ENCODE results near the gene IGFALS.

DNA sequence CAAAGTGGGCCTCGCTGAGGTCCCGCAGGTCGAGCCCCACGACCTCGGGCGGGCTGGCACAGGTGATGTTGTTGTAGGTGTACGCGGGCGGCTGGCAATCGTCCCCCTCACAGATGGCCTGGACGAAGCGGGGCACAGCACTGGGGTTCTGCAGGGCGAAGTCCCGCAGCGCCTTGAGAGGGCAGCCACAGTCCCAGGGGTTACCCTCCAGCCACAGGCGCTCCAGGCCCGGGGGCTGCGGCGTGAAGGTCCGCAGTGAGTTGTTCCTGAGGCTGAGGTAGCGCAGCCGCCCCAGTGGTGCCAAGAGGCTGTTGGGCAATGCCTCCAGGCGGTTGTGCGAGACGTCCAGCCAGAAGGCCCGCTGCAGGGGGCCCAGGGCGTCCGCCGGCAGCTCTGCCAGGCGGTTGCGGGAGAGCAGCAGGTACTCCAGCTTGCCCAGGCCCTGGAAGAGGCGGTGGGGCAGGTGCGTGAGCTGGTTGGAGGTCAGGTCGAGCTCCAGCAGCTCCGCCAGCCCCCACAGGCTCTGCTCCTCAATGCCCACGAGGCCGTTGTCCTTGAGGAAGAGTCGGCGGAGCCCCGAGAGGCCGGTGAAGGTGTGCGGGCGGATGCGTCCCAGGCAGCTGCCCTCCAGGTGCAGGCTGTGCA is 2.8 kb downstream of the IGFALS start:
- no peak for TF ChIP-seq JUNB (IDR thresholded peaks at IDR 0.05; ENCODE audit: unreplicated experiment)
- TF ChIP-seq, protein P1, sequence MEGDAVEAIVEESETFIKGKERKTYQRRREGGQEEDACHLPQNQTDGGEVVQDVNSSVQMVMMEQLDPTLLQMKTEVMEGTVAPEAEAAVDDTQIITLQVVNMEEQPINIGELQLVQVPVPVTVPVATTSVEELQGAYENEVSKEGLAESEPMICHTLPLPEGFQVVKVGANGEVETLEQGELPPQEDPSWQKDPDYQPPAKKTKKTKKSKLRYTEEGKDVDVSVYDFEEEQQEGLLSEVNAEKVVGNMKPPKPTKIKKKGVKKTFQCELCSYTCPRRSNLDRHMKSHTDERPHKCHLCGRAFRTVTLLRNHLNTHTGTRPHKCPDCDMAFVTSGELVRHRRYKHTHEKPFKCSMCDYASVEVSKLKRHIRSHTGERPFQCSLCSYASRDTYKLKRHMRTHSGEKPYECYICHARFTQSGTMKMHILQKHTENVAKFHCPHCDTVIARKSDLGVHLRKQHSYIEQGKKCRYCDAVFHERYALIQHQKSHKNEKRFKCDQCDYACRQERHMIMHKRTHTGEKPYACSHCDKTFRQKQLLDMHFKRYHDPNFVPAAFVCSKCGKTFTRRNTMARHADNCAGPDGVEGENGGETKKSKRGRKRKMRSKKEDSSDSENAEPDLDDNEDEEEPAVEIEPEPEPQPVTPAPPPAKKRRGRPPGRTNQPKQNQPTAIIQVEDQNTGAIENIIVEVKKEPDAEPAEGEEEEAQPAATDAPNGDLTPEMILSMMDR (conservative IDR thresholded peaks at IDR 0.05; ENCODE audit: low read depth in 2 of 2) = no peak
- TF ChIP-seq, protein P2, sequence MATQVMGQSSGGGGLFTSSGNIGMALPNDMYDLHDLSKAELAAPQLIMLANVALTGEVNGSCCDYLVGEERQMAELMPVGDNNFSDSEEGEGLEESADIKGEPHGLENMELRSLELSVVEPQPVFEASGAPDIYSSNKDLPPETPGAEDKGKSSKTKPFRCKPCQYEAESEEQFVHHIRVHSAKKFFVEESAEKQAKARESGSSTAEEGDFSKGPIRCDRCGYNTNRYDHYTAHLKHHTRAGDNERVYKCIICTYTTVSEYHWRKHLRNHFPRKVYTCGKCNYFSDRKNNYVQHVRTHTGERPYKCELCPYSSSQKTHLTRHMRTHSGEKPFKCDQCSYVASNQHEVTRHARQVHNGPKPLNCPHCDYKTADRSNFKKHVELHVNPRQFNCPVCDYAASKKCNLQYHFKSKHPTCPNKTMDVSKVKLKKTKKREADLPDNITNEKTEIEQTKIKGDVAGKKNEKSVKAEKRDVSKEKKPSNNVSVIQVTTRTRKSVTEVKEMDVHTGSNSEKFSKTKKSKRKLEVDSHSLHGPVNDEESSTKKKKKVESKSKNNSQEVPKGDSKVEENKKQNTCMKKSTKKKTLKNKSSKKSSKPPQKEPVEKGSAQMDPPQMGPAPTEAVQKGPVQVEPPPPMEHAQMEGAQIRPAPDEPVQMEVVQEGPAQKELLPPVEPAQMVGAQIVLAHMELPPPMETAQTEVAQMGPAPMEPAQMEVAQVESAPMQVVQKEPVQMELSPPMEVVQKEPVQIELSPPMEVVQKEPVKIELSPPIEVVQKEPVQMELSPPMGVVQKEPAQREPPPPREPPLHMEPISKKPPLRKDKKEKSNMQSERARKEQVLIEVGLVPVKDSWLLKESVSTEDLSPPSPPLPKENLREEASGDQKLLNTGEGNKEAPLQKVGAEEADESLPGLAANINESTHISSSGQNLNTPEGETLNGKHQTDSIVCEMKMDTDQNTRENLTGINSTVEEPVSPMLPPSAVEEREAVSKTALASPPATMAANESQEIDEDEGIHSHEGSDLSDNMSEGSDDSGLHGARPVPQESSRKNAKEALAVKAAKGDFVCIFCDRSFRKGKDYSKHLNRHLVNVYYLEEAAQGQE (IDR thresholded peaks at IDR 0.05; ENCODE audit: unreplicated experiment) = no peak
- no peak for TF ChIP-seq POLR2AphosphoS5 (IDR thresholded peaks at IDR 0.05; ENCODE audit: low read depth)
- no peak for TF ChIP-seq EZH2 (IDR thresholded peaks at IDR 0.05; ENCODE audit: low read depth, unreplicated experiment)
- no peak for TF ChIP-seq CREB1 (CRISPR knock-in tag; IDR thresholded peaks at IDR 0.05; ENCODE audit: low read depth)
- no peak for TF ChIP-seq EZH2phosphoT487 (IDR thresholded peaks at IDR 0.05; ENCODE audit: unreplicated experiment)
- TF ChIP-seq ZNF114 (CRISPR knock-in tag; IDR thresholded peaks at IDR 0.05) = no peak
- TF ChIP-seq, protein P3, sequence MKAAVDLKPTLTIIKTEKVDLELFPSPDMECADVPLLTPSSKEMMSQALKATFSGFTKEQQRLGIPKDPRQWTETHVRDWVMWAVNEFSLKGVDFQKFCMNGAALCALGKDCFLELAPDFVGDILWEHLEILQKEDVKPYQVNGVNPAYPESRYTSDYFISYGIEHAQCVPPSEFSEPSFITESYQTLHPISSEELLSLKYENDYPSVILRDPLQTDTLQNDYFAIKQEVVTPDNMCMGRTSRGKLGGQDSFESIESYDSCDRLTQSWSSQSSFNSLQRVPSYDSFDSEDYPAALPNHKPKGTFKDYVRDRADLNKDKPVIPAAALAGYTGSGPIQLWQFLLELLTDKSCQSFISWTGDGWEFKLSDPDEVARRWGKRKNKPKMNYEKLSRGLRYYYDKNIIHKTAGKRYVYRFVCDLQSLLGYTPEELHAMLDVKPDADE (IDR thresholded peaks at IDR 0.05) = no peak
- no peak for TF ChIP-seq ZNF331 (CRISPR knock-in tag; IDR thresholded peaks at IDR 0.05; ENCODE audit: low read depth)

All from GM23338 (cell line).